Neural crest cell (in vitro differentiated cells): ENCODE results near the gene TWIST2. TPM values are rescaled to one million over a fixed set of nuclear protein-coding genes. Genes with fewer than 3 reads are reported as not detected.

Source experiments
- DNase-seq: peaks from one replicate; pipeline ENCODE4 v3.0.0; 2021; ENCODE audit warnings: low read depth, mixed read lengths, low spot score
- H3K27ac Mint-ChIP-seq: one replicate; pipeline ENCODE4 v1.8.0; 2021; ENCODE audit warnings: mild to moderate bottlenecking, mixed read lengths; ENCODE audit not compliant: unreplicated experiment
- H3K27me3 Mint-ChIP-seq: 2 replicates; pipeline ENCODE4 v1.8.0; 2021; ENCODE audit warnings: low read depth, mild to moderate bottlenecking, mixed read lengths
- H3K36me3 Mint-ChIP-seq: 2 replicates; pipeline ENCODE4 v1.8.0; 2021; ENCODE audit warnings: low read depth, mild to moderate bottlenecking, mixed read lengths
- H3K4me1 Mint-ChIP-seq: 2 replicates; pipeline ENCODE4 v1.8.0; 2021; ENCODE audit warnings: mixed read lengths
- H3K4me3 Mint-ChIP-seq: one replicate; pipeline ENCODE4 v1.8.0; 2021; ENCODE audit warnings: mild to moderate bottlenecking, mixed read lengths
- H3K9me3 Mint-ChIP-seq: 2 replicates; pipeline ENCODE4 v1.8.0; 2021; ENCODE audit warnings: mixed read lengths
- CTCF ChIP-seq: fragments of 200-600 bp; sonication (generic); conservative IDR thresholded peaks from 2 replicates; pipeline ENCODE4 v1.5.0; 2021; ENCODE audit warnings: antibody characterized with exemption, mild to moderate bottlenecking
- total RNA-seq: library from RNA; stranded (reverse); gene quantifications from 2 replicates; pipeline ENCODE4 v1.2.1, GENCODE V29; 2021

The TWIST2 gene
- total RNA-seq, 1 donor from 2014 or later: 0.96 TPM

GRCh38 chr2:238912228-238912915 is 64.5 kb downstream of the TWIST2 start:
- Mint-ChIP-seq H3K4me3 (no peak overlapping the region), H3K36me3 (no peaks in the 10 kb centered on the region), H3K27me3 (no peaks in the 10 kb centered on the region), H3K9me3 (no peaks in the 10 kb centered on the region), H3K27ac (no peak overlapping the region), H3K4me1 (peaks cover 13% of the 10 kb centered on the region)
- DNase-seq: no peak
- TF ChIP-seq CTCF: no peak

- Mint-ChIP-seq H3K27me3 (no peaks in the 10 kb centered on the region), H3K36me3 (no peaks in the 10 kb centered on the region), H3K4me3 (no peak overlapping the region), H3K9me3 (no peaks in the 10 kb centered on the region), H3K27ac (no peak overlapping the region), H3K4me1 (peaks cover 13% of the 10 kb centered on the region)
- DNase-seq: no peak
- no peak for TF ChIP-seq CTCF
Observed at GRCh38 chr2:238912916-238913875, 65.3 kb downstream of the TWIST2 start.

DNA sequence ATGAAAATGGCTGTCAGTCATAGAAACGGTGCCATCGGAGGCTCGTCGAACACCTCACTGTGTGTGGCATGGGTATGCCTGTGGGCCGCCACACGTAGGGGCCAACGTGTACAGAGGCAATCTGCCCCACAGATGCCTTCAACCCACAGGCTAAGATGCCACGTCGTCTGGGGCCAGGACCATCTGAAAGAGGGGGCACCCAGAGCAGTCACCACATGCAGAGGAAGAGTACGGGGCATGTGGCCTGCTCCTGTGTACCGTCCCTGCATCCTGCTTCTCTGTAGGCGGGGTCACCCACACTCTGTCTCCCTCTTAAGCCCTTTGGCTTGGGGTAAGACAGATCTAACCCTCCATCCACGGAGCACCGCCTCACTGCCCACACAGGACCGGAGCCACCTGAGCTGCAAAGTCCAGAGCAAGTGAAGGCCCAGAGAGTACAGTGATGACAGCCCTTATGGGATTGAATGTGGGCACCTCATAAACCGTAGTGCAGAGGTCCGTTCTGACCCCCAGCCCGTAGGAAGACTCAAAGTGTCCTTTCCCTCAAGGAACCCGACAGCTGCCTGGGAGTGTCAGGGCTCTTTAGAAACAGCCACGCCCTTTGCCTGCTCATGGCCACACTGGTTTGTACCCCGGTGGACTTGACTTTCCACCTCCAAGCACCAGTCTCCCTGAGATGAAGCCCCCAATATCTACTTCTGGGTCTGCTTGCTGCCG is 66.2 kb downstream of the TWIST2 start:
- Mint-ChIP-seq H3K9me3 (no peaks in the 10 kb centered on the region), H3K36me3 (no peaks in the 10 kb centered on the region), H3K4me1 (peaks cover 13% of the 10 kb centered on the region), H3K27ac (no peak overlapping the region), H3K27me3 (no peaks in the 10 kb centered on the region), H3K4me3 (no peak overlapping the region)
- no peak for TF ChIP-seq CTCF
- no peak for DNase-seq

GRCh38 chr2:238914648-238915015 is 66.7 kb downstream of the TWIST2 start:
- DNase-seq: no peak
- H3K4me1 Mint-ChIP-seq: peaks cover 13% of the 10 kb centered on the region
- no peak for TF ChIP-seq CTCF
- no peaks in the 10 kb centered on the region for H3K27me3 Mint-ChIP-seq
- no peaks in the 10 kb centered on the region for H3K36me3 Mint-ChIP-seq
- no peaks in the 10 kb centered on the region for H3K9me3 Mint-ChIP-seq
- H3K27ac Mint-ChIP-seq: no peak overlapping the region
- H3K4me3 Mint-ChIP-seq: no peak overlapping the region

DNA sequence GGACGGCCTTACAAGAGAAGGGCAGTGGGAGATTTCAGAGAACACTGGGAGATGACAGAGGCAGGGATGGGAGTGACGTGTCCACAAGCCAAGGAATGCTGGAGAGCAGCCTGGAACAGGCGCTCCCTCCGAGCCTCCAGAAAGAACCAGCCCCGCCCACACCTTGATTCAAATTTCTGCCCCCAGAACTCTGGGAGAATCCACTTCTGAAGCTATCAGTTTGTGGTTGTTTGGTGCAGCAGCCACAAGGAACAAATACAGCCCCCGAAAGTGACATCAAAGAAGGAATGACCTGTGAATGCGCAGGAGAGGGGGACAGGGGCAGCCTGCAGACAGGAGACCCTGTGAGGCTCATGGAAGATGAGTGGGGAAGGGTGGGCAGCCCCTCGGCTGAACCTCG is 67.3 kb downstream of the TWIST2 start:
- peaks cover 13% of the 10 kb centered on the region for H3K4me1 Mint-ChIP-seq
- H3K27me3 Mint-ChIP-seq: no peaks in the 10 kb centered on the region
- no peaks in the 10 kb centered on the region for H3K36me3 Mint-ChIP-seq
- H3K27ac Mint-ChIP-seq: no peak overlapping the region
- TF ChIP-seq CTCF: no peak
- DNase-seq: no peak
- H3K9me3 Mint-ChIP-seq: no peaks in the 10 kb centered on the region
- H3K4me3 Mint-ChIP-seq: no peak overlapping the region
